ENCODE results near the gene INO80B.
A peak's percentile ranks its signal among the peaks of the same experiment; 100 is the strongest.
"Not testable (repeated sequence)": the region's sequence is repeated elsewhere in the genome, so short reads cannot be mapped to it uniquely, and the experiment has no call there.

Gene INO80B

DNA sequence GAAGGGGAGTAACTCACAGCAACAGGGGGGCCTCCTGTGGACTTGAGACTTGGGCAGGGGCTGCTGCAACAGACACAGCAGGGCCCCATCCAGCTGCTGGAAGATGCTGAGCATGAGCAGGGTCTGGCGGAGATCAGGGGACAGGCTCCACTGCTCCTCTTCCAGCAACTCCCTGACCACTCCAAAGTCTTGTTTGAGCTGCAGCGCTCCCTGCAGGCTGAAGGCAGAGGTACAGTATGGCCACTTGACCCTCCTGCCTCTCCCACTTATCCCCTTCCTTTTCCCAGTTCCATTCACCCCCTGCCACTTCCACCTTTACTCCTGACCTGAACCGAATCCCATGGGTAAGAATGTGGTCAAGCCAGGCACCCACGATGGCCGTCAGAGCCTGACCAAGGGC is 20.0 kb downstream of the INO80B start:
- peak; percentile 56 for TF ChIP-seq CTCF (conservative IDR thresholded peaks at IDR 0.05; ENCODE audit: low read depth, low read length)
- H3K4me3 ChIP-seq (ENCODE audit: low read depth, low read length): no peak overlapping the region
- no peak for DNase-seq (ENCODE audit: low read depth)

DNA sequence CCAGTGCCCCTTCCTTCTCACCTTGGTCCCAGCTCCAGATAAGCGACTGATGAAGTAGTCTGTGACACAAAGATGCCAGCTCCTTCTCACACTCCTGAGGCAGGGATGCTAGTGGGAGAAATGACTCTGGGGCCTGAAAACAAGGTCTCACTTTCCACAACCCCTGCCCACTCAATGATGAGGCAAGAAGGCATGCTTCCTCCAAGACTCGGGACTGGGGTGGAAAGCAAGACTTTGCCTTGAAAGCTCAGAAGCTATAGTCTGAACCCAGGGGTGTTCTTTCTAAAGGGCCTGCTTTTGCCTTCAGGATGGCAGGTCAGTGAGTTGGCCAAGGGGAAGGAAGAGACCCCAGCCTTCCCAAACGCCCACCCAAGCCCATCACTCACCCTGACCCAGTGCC is 26.5 kb downstream of the INO80B start:
- no peak for DNase-seq (ENCODE audit: low read depth)
- peak overlapping the region; percentile 94 for H3K4me3 ChIP-seq (ENCODE audit: low read depth, low read length)
- no peak for TF ChIP-seq CTCF (conservative IDR thresholded peaks at IDR 0.05; ENCODE audit: low read depth, low read length)

GRCh38 chr2:74481961-74482800 is 27.3 kb downstream of the INO80B start:
- TF ChIP-seq CTCF (conservative IDR thresholded peaks at IDR 0.05; ENCODE audit: low read depth, low read length): no peak
- peak overlapping the region; percentile 94 for H3K4me3 ChIP-seq (ENCODE audit: low read depth, low read length)
- DNase-seq (ENCODE audit: low read depth): no peak

DNA sequence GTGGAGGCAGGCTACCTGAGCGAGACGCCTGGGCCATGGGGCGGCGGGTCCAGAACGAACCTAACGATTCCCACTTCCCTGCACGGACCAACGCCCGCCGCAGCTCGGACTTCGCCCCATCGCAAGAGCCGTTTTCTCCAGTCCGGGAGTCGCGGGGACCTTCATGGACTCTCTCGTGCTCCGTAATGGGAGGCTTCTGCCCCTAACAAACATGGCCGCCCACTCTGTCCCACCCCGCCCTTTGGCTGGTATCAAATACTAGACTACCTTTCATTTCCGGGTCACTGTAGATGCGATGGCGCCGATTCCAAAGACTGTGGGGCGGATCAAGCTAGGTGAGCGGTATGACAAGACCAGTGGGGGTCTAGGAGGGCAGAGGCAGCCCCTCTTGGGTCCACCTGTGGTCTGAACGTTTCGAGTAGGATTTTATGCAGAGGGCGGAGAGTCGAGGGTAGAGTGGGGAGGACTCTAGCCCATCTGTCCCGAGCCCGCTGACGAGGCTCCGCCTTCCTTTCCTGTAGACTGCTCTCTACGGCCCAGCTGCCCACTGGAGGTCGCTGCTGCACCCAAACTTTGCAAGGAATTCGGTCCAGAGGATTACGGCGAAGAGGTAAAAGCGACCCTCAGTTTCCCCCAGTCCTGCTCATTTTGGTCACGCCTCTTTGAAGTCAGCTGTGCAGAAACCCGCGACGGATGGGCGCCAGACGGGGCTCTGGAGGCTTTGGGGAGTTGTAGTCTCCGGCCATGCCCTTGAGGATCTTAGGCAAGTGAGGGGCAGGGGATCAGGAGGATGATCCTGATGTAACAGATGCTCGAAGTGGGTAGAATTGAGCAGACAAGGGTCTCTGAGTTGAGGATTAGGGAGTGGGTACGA is 28.2 kb downstream of the INO80B start, which contains the start of the genes CCDC142 and TTC31:
Gene CCDC142, minus strand, starts transcription at position 198 of the 874 bp plus-strand sequence. Its CDS starts 161 bp downstream, at position 37.
Gene TTC31, plus strand, starts transcription at position 281 of the 874 bp plus-strand sequence. Its CDS starts 15 bp downstream, at position 296.
- DNase-seq (ENCODE audit: low read depth): peak; percentile 97
- peak; percentile 92 for TF ChIP-seq CTCF (conservative IDR thresholded peaks at IDR 0.05; ENCODE audit: low read depth, low read length)
- H3K4me3 ChIP-seq (ENCODE audit: low read depth, low read length): peak within 1 kb of the TSS; percentile 94

DNA sequence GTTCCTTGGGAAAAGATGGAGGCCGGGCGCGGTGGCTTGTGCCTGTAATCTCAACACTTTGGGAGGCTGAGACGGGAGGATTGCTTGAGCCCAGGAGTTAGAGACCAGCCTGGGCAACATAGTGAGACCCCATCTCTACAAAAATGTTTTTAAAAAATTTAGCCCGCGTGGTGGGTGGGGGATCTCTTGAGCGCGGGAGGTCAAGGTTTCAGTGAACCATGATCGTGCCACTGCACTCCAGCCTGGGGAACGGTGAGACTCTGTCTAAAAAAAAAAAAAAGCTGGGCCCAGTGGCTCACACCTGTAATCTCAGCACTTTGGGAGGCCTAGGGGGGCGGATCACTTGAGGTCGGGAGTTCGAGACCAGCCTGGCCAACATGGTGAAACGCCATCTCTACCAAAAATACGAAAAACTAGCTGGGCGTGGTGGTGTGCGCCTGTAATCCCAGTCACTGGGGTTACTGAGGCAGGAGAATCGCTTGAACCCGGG is 28.8 kb downstream of the INO80B start:
- peak overlapping the region; percentile 94 for H3K4me3 ChIP-seq (ENCODE audit: low read depth, low read length)
- DNase-seq (ENCODE audit: low read depth): not testable (repeated sequence)

- DNase-seq (ENCODE audit: low read depth): no peak
- no peak overlapping the region for H3K4me3 ChIP-seq (ENCODE audit: low read depth, low read length)
- TF ChIP-seq CTCF (conservative IDR thresholded peaks at IDR 0.05; ENCODE audit: low read depth, low read length): no peak
Measured at GRCh38 chr2:74486141-74486540, 31.3 kb downstream of the INO80B start.

Data from choroid plexus epithelial cell (primary cell).